Upper lobe of right lung (tissue), 1 donor: Measurements from ENCODE around the gene DUSP16. TPM values are rescaled to one million over a fixed set of nuclear protein-coding genes. Genes with fewer than 3 reads are reported as not detected.
"Not testable (repeated sequence)": the region's sequence is repeated elsewhere in the genome, so short reads cannot be mapped to it uniquely, and the experiment has no call there.

ENCODE experiments used
- ATAC-seq: fragments of 200-7000 bp; cut with Tn5 transposase; one replicate; pipeline ENCODE4 v1.9.1; 2020; ENCODE audit warnings: mild to moderate bottlenecking, moderate library complexity
- DNase-seq: peaks from one replicate; pipeline ENCODE4 v3.0.0-alpha.2; 2020
- H3K27ac ChIP-seq: fragments of 200-600 bp; one replicate; pipeline ENCODE4 v1.8.0; 2022
- H3K27me3 ChIP-seq: fragments of 200-600 bp; one replicate; pipeline ENCODE4 v1.8.0; 2022; ENCODE audit warnings: mild to moderate bottlenecking
- H3K36me3 ChIP-seq: fragments of 200-600 bp; one replicate; pipeline ENCODE4 v1.8.0; 2022
- H3K4me1 ChIP-seq: fragments of 200-600 bp; one replicate; pipeline ENCODE4 v1.8.0; 2022
- H3K4me3 ChIP-seq: fragments of 200-600 bp; one replicate; pipeline ENCODE4 v1.8.0; 2022; ENCODE audit warnings: mild to moderate bottlenecking
- H3K9me3 ChIP-seq: fragments of 200-600 bp; one replicate; pipeline ENCODE4 v1.8.0; 2022
- intact Hi-C: fragments of 100-400 bp; cut with DNase I; formaldehyde crosslinking; loops from one replicate; pipeline ENCODE4 v1.11.0; 2022
- total RNA-seq: library from RNA; stranded (reverse); fragmentation: NEBNext Ultra II Directional; extraction: Animal tissue kit (Norgen Biotek cat#: 25700); gene quantifications from one replicate; pipeline ENCODE4 v1.2.1, GENCODE V29; 2021
- TF ChIP-seq, protein P1 (sequence below): fragments of 200-600 bp; IDR thresholded peaks from one replicate; pipeline ENCODE4 v1.8.0; 2022; ENCODE audit warnings: antibody characterized with exemption
- donor health status: DM: no; HTN: yes; CAD: no; lungs with severe emphysema.

DUSP16 gene
- total RNA-seq, 1 donor from 2014 or later = 50.6 TPM

DNA sequence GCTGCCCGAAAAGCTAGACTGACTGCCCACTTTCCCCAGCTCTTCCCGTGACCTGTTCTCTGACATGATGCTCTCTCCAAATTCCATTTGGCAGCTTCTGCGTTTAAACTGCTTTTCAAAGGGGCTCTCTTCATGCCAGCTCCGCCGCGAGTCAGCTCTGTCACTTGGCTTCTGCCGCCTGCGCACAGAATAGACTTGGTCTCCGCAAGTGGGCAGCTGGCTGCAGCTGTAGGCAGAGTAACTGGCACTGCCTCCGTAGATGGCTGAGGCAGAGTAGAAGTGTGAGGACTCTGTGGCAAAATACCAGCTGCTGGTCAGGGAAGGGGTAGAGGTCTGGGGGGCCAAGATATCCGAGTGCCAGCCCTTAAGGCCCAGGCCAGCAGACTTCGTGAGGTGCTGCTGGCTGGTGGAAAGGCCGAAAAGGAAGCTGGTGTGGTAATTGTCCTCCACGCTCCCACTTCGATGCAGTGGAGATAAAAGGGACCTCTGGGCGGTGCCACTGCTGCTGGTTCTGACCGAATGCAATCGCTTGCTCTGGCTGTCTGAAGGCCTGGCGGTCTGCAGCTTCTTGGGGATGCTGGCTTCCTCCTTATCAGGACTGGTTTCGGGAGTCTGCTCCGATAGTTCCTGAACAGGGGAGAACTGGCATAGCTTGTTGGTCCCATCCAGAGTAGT lies 85.7 kb downstream of the DUSP16 start:
- Histone ChIP-seq H3K36me3 (peaks cover 47% of the 10 kb centered on the region), H3K4me1 (no peaks in the 10 kb centered on the region), H3K4me3 (no peak overlapping the region), H3K27ac (no peak overlapping the region), H3K27me3 (no peaks in the 10 kb centered on the region), H3K9me3 (no peaks in the 10 kb centered on the region)
- intact Hi-C loops = no loop called here
- DNase-seq = no peak
- peak; percentile 25 for ATAC-seq
- TF ChIP-seq, protein P1, sequence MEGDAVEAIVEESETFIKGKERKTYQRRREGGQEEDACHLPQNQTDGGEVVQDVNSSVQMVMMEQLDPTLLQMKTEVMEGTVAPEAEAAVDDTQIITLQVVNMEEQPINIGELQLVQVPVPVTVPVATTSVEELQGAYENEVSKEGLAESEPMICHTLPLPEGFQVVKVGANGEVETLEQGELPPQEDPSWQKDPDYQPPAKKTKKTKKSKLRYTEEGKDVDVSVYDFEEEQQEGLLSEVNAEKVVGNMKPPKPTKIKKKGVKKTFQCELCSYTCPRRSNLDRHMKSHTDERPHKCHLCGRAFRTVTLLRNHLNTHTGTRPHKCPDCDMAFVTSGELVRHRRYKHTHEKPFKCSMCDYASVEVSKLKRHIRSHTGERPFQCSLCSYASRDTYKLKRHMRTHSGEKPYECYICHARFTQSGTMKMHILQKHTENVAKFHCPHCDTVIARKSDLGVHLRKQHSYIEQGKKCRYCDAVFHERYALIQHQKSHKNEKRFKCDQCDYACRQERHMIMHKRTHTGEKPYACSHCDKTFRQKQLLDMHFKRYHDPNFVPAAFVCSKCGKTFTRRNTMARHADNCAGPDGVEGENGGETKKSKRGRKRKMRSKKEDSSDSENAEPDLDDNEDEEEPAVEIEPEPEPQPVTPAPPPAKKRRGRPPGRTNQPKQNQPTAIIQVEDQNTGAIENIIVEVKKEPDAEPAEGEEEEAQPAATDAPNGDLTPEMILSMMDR = no peak

DNA sequence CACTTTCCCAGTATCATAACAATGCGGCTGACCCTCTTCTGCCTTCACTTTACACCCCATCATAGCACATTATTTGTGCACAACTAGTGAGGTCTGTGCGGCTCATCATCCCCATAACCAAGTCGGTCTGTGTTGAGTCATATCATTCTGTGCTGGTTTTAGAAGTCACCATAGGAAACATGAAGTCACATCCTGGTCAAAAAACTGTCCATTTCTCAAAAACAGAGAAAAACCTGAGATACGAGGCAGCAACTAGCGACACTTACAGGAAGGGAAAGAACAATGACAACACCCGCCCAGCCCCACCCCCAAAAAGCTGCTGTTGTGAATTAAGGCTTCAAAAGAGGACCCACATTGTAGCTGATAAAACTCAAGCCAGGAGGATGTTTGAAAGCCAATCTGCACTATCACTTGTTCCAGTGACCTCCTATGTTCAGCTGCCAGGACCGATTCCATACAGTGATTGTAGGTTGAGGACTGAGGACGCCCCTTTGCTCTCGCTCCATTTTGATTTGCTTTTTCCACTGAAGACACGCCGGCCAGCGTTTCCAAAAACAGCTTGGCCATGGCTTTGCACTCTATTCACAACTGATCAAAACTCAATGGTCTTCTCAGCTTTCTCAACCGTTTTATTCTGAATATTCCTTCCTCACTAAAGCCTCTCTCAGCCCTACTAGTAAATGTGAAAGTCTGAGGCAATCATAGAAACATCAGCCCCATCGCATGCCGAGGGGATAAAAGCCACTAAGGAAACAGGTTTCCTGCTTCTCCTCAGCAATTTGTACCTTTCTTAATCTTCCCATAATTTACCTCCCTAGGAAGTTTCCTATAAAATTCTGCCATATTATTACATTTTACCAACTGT lies 87.5 kb downstream of the DUSP16 start:
- TF ChIP-seq, protein P1 = no peak
- Histone ChIP-seq H3K36me3 (peaks cover 40% of the 10 kb centered on the region), H3K27me3 (no peaks in the 10 kb centered on the region), H3K9me3 (no peaks in the 10 kb centered on the region), H3K27ac (peak overlapping the region; percentile 37), H3K4me1 (peaks cover 5% of the 10 kb centered on the region), H3K4me3 (no peak overlapping the region)
- no peak for DNase-seq
- intact Hi-C loops = no loop called here
- ATAC-seq = peak; percentile 34

DNA sequence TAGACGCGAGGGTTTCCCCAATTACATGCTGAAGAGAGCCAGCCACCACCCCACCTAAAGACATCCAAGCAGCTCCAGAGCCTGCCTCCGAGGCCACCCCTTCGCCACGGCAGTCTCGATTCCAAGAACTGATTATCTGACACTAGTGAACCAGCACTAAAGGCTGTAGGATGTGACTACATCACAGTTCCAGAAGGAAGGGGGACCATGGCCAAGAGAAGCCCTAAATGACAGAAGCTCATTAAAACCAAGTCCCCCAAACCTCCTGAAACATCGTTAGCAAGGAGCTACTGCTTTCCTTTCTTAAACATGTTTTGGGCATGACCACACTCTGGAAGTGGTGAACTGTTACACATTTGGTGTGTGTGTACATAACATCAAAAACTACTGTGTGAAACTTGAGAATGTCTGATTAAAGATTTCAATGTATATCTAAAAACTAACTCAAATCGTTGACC lies 88.2 kb downstream of the DUSP16 start:
- DNase-seq (no peak), ATAC-seq (no peak)
- TF ChIP-seq, protein P1 = no peak
- Histone ChIP-seq H3K27me3 (no peaks in the 10 kb centered on the region), H3K36me3 (peaks cover 33% of the 10 kb centered on the region), H3K4me1 (peaks cover 5% of the 10 kb centered on the region), H3K9me3 (no peaks in the 10 kb centered on the region), H3K27ac (peak overlapping the region; percentile 33), H3K4me3 (no peak overlapping the region)
- intact Hi-C loops = no loop called here

DNA sequence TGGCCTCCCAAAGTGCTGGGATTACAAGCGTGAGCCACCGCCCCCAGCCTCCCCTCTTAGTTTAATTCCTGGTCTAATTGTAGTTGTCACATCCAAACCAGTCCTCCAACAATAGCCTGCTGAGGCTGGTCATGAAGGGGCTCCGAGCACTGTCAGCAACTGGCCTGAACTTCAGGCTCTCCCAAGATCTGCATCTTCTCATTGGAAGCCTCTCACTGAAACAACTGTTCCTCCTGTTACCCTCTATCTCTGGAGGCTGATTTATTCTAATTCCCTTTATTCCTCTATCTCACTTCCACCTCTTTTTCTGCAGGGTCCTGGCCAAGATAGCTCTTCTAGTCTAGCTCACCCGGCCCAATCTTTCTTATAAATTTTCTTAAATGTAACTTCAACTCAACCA lies 89.4 kb downstream of the DUSP16 start:
- H3K27ac ChIP-seq = no peak overlapping the region
- H3K4me3 ChIP-seq = no peak overlapping the region
- no peaks in the 10 kb centered on the region for H3K27me3 ChIP-seq
- intact Hi-C loops = no loop called here
- ATAC-seq (no peak), DNase-seq (no peak)
- H3K9me3 ChIP-seq = no peaks in the 10 kb centered on the region
- peaks cover 5% of the 10 kb centered on the region for H3K4me1 ChIP-seq
- peaks cover 30% of the 10 kb centered on the region for H3K36me3 ChIP-seq
- TF ChIP-seq, protein P1 = no peak

DNA sequence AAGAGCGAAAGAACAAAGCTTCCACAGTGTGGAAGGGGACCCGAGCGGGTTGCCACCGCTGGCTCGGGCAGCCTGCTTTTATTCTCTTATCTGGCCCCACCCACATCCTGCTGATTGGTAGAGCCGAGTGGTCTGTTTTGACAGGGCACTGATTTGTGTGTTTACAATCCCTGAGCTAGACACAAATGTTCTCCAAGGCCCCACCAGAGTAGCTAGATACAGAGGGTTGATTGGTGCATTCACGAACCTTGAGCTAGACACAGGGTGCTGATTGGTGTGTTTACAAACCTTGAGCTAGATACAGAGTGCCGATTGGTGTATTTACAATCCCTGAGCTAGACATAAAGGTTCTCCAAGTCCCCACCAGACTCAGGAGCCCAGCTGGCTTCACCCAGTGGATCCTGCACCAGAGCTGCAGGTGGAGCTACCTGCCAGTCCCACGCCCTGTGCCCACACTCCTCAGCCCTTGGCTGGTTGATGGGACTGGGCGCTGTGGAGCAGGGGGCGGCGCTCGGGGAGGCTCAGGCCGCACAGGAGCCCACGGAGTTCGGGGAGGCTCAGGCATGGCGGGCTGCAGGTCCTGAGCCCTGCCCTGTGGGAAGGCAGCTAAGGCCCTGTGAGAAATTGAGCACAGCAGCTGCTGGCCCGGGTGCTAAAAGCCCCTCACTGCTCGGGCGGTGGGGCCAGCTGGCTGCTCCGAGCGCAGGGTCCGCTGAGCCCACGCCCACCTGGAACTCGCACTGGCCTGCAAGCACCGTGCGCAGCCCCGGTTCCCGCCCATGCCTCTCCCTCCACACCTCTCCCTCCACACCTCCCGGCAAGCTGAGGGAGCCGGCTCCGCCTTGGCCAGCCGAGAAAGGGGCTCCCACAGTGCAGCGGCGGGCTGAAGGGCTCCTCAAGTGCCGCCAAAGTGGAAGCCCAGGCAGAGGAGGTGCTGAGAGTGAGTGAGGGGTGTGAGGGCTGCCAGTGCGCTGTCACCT lies 90.4 kb downstream of the DUSP16 start:
- H3K9me3 ChIP-seq, intact Hi-C loops, H3K27me3 ChIP-seq, ATAC-seq, H3K4me3 ChIP-seq, H3K27ac ChIP-seq, DNase-seq: not testable (repeated sequence)
- Histone ChIP-seq H3K4me1 (peaks cover 10% of the 10 kb centered on the region), H3K36me3 (peaks cover 21% of the 10 kb centered on the region)
